ENCODE data around the gene SRGAP2B.
"Not testable (repeated sequence)": the region's sequence is repeated elsewhere in the genome, so short reads cannot be mapped to it uniquely, and the experiment has no call there.

GRCh38 chr1:144992915-144993314 lies 102.2 kb downstream of the SRGAP2B start:
- TF ChIP-seq, protein P1, sequence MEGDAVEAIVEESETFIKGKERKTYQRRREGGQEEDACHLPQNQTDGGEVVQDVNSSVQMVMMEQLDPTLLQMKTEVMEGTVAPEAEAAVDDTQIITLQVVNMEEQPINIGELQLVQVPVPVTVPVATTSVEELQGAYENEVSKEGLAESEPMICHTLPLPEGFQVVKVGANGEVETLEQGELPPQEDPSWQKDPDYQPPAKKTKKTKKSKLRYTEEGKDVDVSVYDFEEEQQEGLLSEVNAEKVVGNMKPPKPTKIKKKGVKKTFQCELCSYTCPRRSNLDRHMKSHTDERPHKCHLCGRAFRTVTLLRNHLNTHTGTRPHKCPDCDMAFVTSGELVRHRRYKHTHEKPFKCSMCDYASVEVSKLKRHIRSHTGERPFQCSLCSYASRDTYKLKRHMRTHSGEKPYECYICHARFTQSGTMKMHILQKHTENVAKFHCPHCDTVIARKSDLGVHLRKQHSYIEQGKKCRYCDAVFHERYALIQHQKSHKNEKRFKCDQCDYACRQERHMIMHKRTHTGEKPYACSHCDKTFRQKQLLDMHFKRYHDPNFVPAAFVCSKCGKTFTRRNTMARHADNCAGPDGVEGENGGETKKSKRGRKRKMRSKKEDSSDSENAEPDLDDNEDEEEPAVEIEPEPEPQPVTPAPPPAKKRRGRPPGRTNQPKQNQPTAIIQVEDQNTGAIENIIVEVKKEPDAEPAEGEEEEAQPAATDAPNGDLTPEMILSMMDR (conservative IDR thresholded peaks at IDR 0.05) = not testable (repeated sequence)
- not testable (repeated sequence) for TF ChIP-seq EZH2 (IDR thresholded peaks at IDR 0.05; ENCODE audit: low read depth)

All from PC-9 (cell line).